ENCODE results near the gene FCN2.

FCN2 gene

DNA sequence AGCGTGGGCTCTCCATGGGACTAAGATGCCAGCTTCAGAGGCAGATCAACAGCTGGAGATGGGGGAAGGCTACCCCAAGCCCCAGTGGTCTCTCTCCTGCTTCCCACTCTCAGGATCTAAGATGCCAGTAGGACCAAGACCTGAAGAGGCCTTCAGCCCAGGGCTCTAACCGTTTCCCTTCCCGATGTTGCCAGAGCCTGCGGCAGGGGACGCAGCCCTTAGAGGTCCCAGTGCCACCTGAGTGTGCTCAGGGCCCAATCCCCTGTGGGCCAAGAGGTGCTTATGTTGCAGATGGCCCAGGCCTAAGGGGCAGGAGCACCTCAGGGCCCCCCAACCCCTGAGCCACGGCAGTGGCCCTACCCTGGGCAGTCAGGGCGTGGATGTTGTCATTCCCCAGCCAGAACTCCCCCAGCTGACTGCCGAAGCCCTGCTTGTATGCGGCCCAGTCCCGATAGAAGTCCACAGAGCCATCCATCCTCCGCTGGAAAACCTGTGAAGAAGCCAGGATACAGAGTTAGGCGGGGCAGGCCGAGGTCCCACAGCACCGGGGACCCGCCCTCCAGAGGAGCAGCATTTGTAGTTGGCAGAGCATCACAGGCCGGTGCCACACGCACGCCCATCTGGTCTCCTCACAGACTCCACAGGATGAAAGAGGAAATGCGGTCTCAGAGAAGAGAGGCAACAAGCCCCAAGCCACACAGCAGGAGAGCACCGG, 31.7 kb downstream of the FCN2 start:
- DNase-seq (ENCODE audit: low spot score): no peak

DNA sequence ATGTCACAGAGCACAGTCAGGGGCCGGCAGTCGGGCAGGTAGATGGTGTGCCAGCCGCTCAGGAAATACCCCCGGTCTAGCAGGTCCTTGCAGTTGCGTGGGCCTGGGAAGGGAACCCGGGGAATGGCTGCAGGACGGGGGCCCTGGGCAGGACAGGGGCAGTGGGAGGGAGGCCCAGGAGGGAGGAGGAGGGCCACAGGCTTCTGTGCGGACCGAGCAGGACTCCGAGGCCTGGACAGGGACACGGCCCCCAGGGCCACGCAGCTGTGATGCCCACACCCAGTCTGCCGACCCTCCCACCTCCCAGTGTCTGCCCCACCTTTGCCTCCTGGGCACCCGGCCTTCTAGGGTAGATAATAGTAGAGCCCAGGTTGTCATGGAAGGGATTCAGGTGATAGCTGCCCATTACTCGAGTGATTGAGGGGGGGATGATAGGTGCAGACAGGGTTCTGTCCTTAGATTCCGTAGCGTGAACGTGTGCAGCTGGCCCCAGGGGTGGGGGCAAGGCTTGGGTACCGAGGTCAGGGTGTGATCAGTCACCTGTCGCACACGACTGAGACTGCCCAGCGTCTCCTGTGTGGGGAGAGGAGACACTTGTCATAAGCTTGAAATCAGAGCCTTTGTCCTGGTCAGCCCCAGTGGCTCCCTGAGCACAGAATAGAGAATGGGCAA, 32.6 kb downstream of the FCN2 start:
- DNase-seq (ENCODE audit: low spot score): no peak

GRCh38 chr9:134913713-134914500, 33.3 kb downstream of the FCN2 start:
- no peak for DNase-seq (ENCODE audit: low spot score)

DNA sequence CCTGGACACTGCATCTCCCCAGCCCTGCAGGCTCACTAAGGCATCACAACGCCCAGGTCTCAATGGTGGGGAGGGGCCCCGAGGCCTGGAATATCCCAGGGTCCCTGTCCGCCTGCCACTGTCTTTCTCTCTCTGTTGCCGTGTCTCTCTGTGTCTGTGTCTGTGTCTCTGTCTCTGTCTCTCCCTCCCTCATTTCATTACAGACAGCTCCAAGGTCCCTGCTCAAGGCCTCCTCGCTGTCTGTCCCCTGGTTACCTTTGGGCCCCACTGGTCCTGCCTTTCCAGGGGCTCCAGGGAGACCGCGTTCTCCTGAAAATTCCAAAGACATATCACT, 33.9 kb downstream of the FCN2 start:
- DNase-seq (ENCODE audit: low spot score): no peak

DNA sequence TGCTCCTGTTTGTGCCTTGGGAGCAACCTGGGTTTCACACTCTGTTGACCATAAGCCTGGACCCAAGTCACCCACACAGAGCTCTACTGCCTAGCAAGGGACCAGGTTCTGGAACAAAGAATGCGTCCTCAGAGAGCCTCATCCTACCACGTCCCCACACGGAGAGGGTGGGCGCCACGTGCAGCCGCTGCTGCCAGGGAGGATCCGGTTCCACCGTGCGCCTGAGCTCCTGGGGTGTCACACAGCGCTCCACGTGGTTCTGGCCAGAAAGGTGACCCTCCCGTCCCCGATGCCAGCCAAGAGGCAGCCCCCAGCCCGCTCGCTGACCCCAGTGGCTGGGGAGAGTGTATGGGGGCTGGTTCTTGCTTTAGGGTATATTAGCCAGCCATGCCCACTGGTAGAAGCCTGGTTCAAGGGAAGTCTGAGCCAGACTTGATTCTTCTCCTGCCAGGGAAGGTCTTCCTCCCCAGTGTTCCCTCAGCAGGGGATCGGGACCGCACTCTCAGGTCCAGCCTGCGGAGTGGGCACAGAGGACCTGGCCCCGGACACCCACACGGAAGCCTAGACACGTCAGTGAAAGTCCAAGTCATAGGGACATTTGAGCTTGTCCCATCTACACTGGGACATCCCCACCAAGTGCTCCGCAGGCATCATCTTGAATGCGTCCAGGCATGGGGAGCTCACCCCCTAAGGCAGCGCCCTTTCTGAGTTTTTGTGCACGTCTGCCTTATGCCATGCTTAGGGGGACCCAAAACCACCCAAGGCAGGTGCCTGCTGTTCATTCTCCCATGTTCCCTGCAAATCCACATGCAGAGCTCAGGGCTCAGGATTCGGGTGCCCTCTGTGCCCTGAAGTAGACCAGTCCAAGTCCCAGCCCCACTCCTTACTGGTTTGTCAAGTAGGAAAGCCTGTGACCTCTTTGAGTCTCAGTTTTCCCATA, 34.7 kb downstream of the FCN2 start:
- no peak for DNase-seq (ENCODE audit: low spot score)

- DNase-seq (ENCODE audit: low spot score): no peak
Observed at GRCh38 chr9:134916161-134916665, 35.6 kb downstream of the FCN2 start.

DNA sequence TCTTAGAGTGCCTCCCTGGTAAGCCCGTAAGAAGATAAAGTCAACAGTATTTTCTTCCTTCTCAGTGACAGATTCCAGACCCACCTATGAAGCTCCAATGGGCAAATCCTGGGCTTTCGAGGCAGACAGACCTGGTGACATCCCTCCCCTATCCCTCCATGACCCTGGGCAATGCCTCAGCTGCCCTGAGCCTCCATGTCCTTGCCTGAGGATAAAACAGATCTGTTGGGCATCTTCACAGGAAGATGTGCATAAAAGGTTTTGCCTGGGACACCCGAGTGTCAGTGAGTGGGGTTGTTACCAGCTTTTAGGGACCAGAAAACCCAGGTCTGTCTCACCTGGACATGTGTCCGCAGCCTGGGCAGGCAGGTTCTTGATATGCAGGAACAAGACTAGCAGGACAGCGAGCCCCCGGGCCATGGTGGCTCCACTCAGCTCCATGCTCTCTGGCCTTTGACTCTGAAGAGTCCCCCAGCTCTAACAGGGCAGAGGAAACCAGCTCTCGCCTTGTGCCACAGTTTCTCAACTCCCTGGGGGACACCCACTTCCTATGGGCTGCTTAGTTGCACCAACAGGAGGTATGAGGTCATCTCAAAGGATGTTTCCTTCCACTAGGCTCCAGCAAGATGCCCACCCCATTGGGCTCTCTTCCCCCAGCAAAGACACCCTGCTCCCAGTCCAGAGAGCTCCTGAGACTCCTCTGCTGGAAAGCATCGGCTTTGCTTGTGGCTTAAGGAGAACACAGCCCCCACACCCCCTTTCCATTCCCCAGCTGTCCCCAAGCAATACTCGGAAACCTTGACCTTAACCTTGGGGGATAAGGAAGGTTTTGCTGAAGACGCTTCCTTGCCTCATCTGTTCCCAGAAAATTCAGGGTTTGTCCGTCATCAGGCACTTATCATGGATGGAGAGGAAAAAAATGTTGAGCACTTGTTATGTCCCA, 37.1 kb downstream of the FCN2 start, which contains the start of gene FCN1:
Gene FCN1, minus strand, starts transcription at position 482 of the 943 bp plus-strand sequence. Its CDS starts 41 bp downstream, at position 441.
- no peak for DNase-seq (ENCODE audit: low spot score)

- DNase-seq (ENCODE audit: low spot score): no peak
Observed at GRCh38 chr9:134918646-134919045, 38.0 kb downstream of the FCN2 start.

DNA sequence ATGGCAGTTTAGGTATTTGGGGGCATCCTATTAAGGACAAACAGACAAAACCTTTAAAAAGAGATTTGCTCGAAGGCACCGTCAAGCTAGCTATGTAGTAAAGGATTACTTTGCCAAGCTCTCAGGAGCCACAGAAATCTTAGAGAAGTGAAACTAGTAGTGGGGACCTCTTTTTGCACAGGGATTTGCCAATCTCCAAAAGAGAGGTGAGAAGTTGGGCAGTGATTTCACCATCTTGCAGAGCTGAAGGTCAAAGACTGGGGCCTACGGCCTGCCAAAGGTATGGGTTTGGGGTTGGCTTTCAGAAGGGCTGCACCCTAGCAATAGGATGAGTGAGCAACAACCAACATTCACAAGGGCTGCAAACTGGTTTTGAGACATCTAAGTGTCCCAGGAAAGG, 38.7 kb downstream of the FCN2 start:
- DNase-seq (ENCODE audit: low spot score): no peak

DNA sequence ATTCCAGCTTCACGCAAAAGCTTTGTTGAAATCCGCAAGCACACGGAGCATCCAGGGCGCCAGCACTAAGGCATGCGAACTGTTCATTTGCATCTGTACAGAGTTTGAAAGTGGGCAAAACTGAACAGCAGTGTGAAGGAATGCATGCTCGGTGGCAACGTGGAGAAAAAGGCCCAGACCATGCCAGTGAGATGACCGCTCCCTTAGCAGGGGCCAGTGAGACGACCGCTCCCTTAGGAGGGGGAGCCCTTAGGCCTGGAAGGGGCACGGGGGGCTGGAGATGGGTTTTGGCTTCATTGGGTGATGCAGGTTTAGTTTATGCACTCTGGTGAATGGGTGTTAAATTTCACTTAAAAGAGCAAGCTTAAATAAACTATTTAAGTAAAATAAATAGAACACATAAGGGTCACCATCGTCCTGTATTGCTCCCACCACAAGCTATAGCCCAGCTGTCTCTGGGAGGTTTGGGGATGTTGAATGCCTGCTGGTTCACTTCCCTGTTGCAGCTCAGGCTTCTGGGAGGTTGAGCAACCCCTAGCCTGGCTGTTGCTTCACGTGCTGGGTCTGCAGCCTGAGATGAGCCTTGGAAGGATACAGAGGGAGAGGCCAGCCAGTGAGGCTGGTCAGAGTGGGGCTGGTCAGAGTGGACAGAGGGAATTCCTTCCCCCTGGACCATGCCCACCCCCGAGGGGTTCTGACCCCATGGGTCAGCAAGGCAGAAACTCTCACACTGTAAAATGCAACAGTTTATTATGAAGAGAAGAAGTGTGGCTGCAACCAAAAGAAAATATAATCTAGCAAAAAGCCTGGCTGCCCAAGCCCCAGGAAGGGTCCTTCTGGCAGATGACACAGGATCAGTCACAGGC, 41.7 kb downstream of the FCN2 start:
- no peak for DNase-seq (ENCODE audit: low spot score)

DNA sequence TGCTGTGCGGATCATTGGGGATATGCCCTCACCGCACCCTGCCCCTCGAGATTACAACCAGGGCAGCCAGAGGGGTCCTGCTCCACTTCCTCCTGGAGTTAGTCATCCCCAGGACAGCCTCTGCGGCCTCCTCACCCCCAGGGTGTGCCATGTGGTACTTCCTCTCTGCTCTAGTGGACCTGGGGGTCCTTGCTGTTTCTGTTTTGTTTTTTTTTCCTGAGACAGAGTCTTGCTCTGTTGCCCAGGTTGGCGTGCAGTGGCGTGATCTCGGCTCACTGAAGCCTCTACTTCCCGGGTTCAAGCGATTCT, 42.3 kb downstream of the FCN2 start:
- DNase-seq (ENCODE audit: low spot score): no peak

- no peak for DNase-seq (ENCODE audit: low spot score)
Observed at GRCh38 chr9:134923466-134923865, 42.9 kb downstream of the FCN2 start.

DNA sequence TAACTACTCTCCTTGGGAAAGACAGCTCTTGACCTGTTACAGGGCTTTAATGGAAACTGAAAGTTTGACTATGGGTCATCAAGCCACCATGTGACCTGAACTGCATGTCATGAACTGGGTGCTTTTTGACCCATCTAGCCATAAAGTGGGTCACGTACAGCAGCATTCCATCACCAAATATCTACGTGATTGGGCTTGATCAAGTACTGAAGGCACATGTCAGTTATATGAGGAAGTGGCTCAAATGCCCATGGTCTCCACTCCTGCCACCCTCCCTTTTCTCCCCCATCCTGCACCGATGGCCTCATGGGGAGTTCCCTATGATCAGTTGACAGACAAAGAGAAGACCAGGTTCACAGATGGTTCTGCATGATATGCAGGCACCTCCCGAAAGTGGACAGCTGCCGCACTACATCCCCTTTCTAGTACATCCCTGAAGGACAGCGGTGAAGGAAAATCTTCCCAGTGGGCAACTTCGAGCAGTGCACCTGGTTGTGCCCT, 44.5 kb downstream of the FCN2 start:
- no peak for DNase-seq (ENCODE audit: low spot score)

DNA sequence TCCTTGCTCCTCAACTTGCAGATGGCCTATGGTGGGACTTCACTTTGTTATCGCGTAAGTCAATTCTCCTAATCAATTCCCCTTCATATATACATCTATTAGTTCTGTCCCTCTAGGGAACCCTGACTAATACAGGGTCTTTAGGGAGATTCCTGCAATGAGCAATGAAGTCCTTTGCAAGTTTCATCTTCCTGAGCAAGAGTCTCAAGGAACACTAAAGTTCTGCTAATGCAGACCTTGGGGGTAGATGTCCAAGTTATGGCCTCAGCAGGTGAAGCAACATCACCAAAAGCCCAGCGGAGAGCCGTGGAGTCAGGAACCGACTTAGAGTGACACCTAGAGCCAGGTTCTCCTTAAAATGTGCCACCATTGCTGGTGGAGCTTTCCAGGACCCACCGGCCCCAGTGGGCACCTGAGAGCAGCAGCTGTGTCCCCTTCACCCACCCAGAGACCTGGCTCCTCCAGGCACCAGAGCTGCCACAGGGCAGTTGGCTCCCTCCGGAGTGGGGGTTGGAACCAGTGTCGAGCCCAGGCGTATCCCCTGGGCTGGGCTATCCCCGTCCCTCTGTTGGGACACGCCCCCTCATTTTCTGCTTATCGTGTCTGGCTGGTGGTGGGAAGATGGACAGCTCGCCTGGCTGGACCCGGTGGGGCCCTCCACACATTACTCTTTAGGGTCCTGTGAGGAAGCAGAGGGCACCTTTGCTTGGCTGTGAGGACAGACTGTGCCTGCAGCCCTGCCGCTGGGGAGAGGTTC, 48.0 kb downstream of the FCN2 start:
- DNase-seq (ENCODE audit: low spot score): no peak

GRCh38 chr9:134929193-134930158, 48.9 kb downstream of the FCN2 start:
- no peak for DNase-seq (ENCODE audit: low spot score)

DNA sequence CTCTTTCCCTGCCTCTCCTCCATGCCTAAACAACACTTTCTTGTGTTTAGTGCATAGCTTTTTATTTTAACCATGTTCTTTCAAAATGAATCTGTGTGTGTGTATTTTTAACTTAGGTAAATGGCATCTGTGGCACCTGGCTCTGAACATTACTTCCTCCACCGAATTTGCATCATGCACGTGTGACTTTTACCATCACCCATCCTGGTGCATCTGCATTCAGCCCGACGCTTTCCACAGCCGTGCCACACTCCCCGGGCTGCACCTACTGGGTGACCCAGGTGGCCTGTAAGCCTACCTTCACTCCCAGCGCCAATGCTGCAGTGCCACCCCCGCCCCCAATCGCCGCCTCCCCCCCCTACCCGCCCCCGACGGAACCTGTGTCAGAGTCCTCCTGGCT, 49.8 kb downstream of the FCN2 start:
- no peak for DNase-seq (ENCODE audit: low spot score)

- no peak for DNase-seq (ENCODE audit: low spot score)
Observed at GRCh38 chr9:134932171-134932570, 51.6 kb downstream of the FCN2 start.

- DNase-seq (ENCODE audit: low spot score): no peak
Observed at GRCh38 chr9:134932606-134933005, 52.0 kb downstream of the FCN2 start.

Data from GM03348 (cell line).